ENCODE data around the gene CNTNAP5. TPM values are rescaled to one million over a fixed set of nuclear protein-coding genes. Genes with fewer than 3 reads are reported as not detected.

Gene CNTNAP5
- total RNA-seq, 2 experiments from 2014 or later, result not detected

- ATAC-seq (ENCODE audit: poor library complexity) (no peak), DNase-seq (no peak)
- TF ChIP-seq CTCF (IDR thresholded peaks at IDR 0.05), result no peak
- CTCF ChIA-PET, result no interaction called here
- no peak overlapping the region for H3K4me3 ChIP-seq (ENCODE audit: low read length)
- H3K9me3 ChIP-seq (ENCODE audit: control insufficient read depth in 1 of 2, insufficient read depth in 1 of 2, low read length in 2 of 2), result peaks cover 0 to 7% of the 10 kb centered on the region in 2 experiments
- Mint-ChIP-seq H3K27ac (no peak overlapping the region), H3K27me3 (no peaks in the 10 kb centered on the region), H3K4me1 (ENCODE audit: low read depth) (no peaks in the 10 kb centered on the region), H3K4me3 (no peak overlapping the region), H3K36me3 (ENCODE audit: low read depth) (no peaks in the 10 kb centered on the region), H3K9me3 (peaks cover 13% of the 10 kb centered on the region)
- no peak overlapping the region for H3K27ac ChIP-seq (ENCODE audit: low read depth in 1 of 2, low read length in 2 of 2)
- no peaks in the 10 kb centered on the region for H3K27me3 ChIP-seq (ENCODE audit: control insufficient read depth in 1 of 2, insufficient read depth in 2 of 2, low read length in 2 of 2)
- POLR2A ChIA-PET, result no interaction called here
- no peaks in the 10 kb centered on the region for H3K4me1 ChIP-seq (ENCODE audit: insufficient read depth, low read length)
- no peaks in the 10 kb centered on the region for H3K36me3 ChIP-seq (ENCODE audit: insufficient read depth, low read length)
- intact Hi-C loops (cut with DNase I, micrococcal nuclease), result no loop called here
These were observed 314.6 kb downstream of the CNTNAP5 start for GRCh38 chr2:124339709-124340108.

DNA sequence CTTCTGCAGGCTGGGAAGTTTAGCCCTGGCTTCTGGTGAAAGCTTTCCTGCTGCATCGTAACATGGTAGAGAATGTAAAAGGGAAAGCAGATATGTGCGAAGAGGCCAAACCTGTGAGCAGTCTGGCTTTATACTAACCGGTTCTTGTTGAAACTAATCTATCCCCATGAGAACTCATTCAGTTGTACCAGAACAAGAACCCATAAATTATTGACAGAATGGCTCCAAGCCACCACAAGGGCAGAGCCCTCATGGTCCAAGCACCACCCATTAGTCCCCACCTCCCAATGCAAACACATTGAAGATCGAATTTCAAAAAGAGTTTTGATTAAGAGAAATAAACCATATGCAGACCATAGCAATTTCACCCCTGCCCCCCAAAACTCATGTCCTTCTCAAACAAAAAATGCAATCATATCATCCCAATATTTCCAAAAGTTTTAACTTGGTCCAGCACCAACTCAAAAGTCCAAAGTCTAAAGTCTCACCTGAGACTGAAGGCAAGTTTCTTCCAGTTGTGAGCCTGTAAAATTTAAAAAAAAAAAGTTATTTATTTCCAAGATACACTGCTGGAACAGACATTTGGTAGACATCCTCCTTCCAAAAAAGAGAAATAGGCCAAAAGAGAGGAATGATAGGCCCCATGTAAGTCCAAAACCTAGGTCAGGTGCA lies 318.9 kb downstream of the CNTNAP5 start:
- no peaks in the 10 kb centered on the region for H3K4me1 ChIP-seq (ENCODE audit: insufficient read depth, low read length)
- no peak overlapping the region for H3K27ac ChIP-seq (ENCODE audit: low read depth in 1 of 2, low read length in 2 of 2)
- Mint-ChIP-seq H3K9me3 (peaks cover 12% of the 10 kb centered on the region), H3K4me3 (no peak overlapping the region), H3K36me3 (ENCODE audit: low read depth) (no peaks in the 10 kb centered on the region), H3K27ac (no peak overlapping the region), H3K4me1 (ENCODE audit: low read depth) (no peaks in the 10 kb centered on the region), H3K27me3 (no peaks in the 10 kb centered on the region)
- peaks cover 0 to 4% of the 10 kb centered on the region in 2 experiments for H3K9me3 ChIP-seq (ENCODE audit: control insufficient read depth in 1 of 2, insufficient read depth in 1 of 2, low read length in 2 of 2)
- DNase-seq (no peak), ATAC-seq (ENCODE audit: poor library complexity) (no peak)
- H3K4me3 ChIP-seq (ENCODE audit: low read length), result no peak overlapping the region
- H3K27me3 ChIP-seq (ENCODE audit: control insufficient read depth in 1 of 2, insufficient read depth in 2 of 2, low read length in 2 of 2), result no peaks in the 10 kb centered on the region
- POLR2A ChIA-PET, result no interaction called here
- intact Hi-C loops (cut with DNase I, micrococcal nuclease), result no loop called here
- no peaks in the 10 kb centered on the region for H3K36me3 ChIP-seq (ENCODE audit: insufficient read depth, low read length)
- no peak for TF ChIP-seq CTCF (IDR thresholded peaks at IDR 0.05)
- CTCF ChIA-PET, result no interaction called here

GRCh38 chr2:124347209-124347608 lies 322.1 kb downstream of the CNTNAP5 start:
- Mint-ChIP-seq H3K36me3 (ENCODE audit: low read depth) (no peaks in the 10 kb centered on the region), H3K4me3 (no peak overlapping the region), H3K27ac (no peak overlapping the region), H3K4me1 (ENCODE audit: low read depth) (no peaks in the 10 kb centered on the region), H3K9me3 (peaks cover 4% of the 10 kb centered on the region), H3K27me3 (no peaks in the 10 kb centered on the region)
- Histone ChIP-seq H3K4me1 (ENCODE audit: insufficient read depth, low read length) (no peaks in the 10 kb centered on the region), H3K27ac (ENCODE audit: low read depth in 1 of 2, low read length in 2 of 2) (no peak overlapping the region), H3K27me3 (ENCODE audit: control insufficient read depth in 1 of 2, insufficient read depth in 2 of 2, low read length in 2 of 2) (no peaks in the 10 kb centered on the region), H3K9me3 (ENCODE audit: control insufficient read depth in 1 of 2, insufficient read depth in 1 of 2, low read length in 2 of 2) (peaks cover 0 to 9% of the 10 kb centered on the region in 2 experiments), H3K36me3 (ENCODE audit: insufficient read depth, low read length) (no peaks in the 10 kb centered on the region), H3K4me3 (ENCODE audit: low read length) (no peak overlapping the region)
- POLR2A ChIA-PET, result no interaction called here
- no peak for TF ChIP-seq CTCF (IDR thresholded peaks at IDR 0.05)
- DNase-seq, result no peak
- intact Hi-C loops (cut with DNase I, micrococcal nuclease), result no loop called here
- no peak for ATAC-seq (ENCODE audit: poor library complexity)
- CTCF ChIA-PET, result no interaction called here
